CD4-positive, alpha-beta T cell treated with Interleukin-1 beta for 1 hour (primary cell): ENCODE data around the gene ZFR2.
A peak's percentile ranks its signal among the peaks of the same experiment; 100 is the strongest.

Experiments
- DNase-seq, 2 donors: peaks; one replicate each; pipeline ENCODE4 v3.0.0-alpha.2; 2020 to 2022

Gene ZFR2

GRCh38 chr19:3810708-3811355 is 58.0 kb downstream of the ZFR2 start:
- peak in 1 of 2 donors; percentile 19 for DNase-seq

DNA sequence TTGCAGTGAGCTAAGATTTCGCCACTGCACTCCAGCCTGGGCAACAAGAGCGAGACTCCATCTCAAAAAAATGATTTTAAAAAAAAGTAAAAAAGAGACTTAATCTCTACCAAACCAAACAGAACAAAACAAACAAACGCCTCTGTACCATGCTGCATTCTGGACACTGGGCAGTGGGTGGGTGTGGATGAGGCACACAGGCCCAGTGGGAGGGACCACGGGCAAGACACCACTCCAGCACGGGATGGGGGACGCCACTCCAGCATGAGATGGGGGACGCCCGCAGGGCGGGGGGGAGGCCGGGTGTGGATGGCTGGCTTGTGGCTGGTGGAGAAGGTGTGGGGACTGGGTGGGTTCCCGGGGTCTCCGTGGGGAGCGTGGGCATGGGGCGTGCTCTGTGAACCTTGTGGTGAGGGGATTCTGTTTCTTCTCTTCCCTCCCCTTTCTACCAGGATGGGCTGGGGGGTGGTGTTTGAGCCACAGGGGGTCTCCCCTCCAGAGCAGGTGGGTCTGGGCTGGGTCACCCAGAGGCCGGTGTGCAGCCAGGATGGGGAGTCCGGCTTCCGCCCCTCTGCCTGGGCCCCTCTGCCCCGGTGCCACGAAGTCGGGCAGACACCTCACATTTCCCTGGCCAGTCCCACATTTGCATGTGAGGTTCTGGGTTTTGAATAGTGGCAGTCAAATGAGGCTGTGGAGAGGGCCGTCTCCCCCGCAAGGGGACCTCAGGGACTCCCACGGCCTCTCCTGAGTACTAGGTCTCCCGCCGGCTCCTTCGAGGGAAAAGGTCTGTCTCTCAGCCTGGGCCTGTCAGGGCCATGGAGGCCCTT is 58.7 kb downstream of the ZFR2 start:
- peak in 1 of 2 donors; percentile 35 for DNase-seq

DNA sequence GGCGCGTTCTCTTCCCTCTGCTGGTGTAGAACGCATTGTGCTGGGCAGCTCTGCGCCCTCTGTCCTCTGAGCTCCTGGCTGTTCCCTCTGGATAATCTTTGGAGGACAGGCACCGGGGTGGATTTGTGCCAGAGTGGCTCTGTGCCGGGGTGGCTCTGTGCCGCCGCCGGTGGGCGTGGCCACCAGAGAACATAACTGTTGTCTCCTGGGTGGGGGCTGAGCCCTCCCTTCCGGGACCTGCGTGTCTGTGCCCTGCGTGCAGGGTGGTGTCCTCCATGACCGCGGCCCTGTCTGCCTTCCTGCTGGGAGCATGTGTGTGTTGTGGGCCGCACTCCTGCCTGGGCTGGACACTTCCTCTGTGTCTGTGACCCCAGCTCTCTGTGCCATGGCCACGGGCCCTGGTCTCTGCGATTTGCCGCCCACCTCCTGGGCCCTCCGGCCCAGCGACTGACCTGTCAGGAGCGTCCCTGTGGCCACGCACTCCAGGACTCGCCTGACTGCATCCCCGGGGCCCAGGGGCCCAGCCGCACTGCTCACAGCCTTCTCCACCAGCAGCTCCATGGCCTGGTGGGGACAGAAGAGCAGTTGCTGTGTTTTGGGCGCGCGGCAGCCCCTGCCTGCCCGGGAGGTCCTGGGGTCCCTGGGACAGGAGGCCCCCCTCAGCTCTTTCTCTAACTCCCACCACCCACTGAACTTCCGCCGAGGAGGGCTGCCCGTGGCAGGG is 60.3 kb downstream of the ZFR2 start:
- no peak for DNase-seq

DNA sequence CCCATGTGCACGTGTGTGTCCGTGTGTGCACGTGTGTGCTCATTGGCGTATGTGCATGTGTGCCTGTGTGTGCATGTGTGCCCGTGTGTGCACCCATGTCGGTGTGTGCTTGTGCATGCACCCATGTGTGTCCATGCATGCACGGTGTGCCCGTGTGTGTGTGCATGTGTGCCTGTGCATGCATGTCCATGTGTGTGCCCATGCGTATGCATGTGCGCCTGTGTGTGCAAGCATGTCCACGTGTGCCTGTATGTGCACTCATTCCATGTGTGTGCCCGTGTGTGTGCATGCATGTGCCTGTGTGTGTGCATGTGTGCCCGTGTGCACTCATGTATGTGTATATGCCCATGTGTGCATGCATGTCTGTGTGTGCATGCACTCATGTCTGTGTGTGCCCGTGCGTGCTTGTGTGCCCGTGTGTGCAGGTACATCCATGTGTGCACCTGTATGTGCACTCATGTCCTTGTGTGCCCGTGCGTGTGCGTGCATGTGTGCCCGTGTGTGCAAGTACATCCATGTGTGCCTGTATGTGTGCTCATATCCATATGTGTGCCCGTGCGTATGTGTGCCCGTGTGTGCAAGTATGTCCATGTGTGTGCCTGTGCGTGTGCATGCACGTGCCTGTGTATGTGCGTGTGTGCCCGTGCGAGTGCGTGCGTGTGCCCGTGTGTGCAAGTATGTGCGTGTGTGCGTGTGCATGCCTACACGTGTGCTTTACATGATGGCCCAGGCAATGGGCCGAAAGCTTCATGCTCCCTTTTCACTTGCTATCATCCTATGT is 61.1 kb downstream of the ZFR2 start:
- no peak for DNase-seq

DNA sequence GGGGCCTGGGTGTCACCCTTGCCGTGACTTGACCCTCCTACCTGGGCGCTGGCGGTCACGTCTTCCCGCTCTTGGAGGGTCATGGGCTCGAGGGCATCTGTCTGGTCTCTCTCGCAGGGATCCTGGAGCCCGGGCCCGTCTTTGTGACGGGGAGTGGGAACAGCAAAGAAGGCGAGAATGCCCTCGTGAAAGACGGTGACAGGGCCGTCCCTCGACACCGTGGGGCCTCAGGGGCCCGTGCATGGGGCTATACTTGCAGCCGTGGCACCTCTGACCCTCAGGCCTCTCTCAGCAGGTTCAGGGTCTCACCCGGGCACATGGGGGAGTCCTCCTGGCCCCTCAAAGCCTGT is 61.7 kb downstream of the ZFR2 start:
- DNase-seq = no peak

GRCh38 chr19:3805859-3806258 is 63.0 kb downstream of the ZFR2 start:
- DNase-seq = no peak

DNA sequence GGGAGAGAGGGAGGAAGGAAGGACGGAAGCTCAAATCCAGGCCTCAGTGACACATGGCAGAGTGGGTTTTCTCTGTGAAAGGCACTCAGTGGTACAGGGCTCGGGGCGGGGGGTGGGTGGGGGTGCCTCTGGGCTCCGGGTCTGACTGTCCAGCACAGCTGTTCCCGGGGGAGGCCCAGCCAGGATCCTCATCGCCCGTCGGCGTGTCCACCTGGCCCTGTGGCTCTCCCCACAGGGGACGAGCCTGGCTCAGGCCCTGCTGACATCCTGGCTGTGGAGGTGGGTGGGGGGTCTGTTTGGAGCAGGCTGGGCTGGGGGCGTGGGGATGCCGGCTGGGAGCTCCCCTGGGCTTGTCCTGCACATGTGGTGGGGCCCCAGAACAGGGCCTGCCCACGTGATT is 64.4 kb downstream of the ZFR2 start:
- DNase-seq = no peak

- no peak for DNase-seq
Measured at GRCh38 chr19:3803986-3804385, 64.9 kb downstream of the ZFR2 start.

DNA sequence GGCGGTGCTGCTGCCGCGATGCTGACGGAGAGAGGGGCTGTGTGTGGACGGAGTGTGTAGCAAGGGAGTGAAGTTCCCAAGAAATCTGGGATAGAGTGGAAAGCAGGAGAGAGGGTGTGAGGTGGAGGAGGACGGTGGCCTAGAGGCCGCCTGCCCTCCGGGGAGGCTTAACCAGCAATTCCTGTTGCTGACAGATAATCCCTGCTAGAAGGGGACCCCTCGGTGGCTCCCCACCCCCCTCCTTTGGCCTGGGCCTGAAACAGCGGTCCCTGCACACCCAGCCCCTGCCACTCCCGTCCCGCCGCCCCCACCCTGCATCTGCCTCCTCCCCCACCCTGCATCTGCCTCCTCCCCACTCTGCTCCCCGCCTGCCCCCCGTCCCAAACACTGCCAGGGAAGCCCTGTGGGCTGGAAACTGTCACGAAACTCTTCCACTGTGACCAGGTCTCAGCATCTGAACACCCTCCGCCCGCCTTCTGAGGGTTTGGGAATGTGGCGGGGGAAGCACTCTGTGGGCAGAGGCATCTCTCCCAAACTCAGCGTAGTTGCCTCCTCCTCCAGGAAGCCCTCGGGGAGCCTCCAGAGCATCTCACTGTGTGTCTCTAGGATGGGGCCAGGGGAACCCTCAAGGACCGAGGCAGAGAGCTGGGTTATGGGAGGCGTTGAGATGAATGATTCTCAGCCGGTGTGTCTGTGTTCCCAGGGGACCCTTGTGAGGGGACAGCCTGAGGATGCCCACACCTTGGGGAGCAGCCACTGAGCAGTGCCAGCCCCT is 65.5 kb downstream of the ZFR2 start:
- no peak for DNase-seq

- DNase-seq = peak; percentile 68 to 72
Measured at GRCh38 chr19:3801412-3802096, 67.3 kb downstream of the ZFR2 start.

- no peak for DNase-seq
Measured at GRCh38 chr19:3800996-3801395, 67.8 kb downstream of the ZFR2 start.

GRCh38 chr19:3798137-3798536 is 70.7 kb downstream of the ZFR2 start:
- peak; percentile 29 to 51 for DNase-seq

- DNase-seq = no peak
Measured at GRCh38 chr19:3796358-3796757, 72.5 kb downstream of the ZFR2 start.

DNA sequence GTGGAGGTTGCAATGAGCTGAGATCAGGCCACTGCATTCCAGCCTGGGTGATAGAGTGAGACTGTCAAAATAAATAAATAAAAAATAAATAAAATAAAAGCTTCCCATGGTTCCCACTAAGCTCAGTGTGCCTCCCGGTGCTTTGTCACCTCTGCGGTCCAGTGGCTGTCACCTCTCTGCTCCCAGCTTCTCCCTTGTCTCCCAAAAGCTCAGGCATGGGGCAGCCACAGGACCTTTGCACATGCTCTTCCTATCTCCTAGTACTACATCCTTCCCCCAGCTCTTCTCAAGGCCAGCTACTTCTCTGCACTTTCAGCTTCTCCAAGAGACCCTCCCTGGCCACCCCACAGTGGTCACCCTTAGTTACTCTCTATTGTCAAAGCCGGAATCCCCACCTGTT is 75.0 kb downstream of the ZFR2 start:
- DNase-seq = no peak

- no peak for DNase-seq
Measured at GRCh38 chr19:3792114-3792513, 76.7 kb downstream of the ZFR2 start.

GRCh38 chr19:3790941-3791340 is 77.9 kb downstream of the ZFR2 start:
- DNase-seq = no peak

- DNase-seq = no peak
Measured at GRCh38 chr19:3790209-3790734, 78.6 kb downstream of the ZFR2 start.

DNA sequence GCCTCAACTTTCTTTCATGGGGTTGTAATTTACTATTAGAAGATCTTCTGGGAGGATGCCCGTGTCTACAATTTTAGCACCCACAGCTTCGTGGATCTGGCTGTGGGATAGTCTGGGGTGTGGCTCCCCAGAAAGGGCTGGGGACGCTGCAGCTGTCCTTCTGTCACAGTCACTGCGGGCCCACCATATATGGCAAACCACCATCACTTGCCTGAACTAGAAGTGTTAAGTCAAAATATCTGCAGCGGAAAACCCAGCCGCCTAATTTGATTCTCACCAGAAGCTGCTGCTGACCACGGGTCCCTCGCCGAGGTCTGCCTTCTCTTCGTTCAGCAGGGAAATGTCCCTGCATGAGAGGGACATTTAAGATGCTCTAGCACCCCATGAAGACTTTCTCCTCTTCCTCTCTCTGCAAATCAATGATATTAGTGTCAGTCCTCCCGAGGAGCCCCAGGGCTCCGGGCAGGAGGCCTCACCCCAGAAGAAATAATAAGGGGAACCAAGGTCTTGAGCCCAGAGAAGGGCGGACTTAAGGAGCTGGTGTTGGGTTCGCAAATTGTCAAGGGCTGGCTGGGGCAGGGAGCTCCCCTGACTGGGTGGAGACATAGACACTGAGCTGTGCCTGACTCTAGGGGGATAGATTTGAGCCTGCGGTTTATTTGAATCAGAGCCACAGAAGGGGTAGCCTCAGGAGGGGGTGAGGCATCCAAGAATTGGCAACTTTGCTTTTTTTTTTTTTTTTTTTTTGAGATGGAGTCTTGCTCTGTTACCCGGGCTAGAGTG is 79.7 kb downstream of the ZFR2 start:
- DNase-seq = peak; percentile 53 to 57

DNA sequence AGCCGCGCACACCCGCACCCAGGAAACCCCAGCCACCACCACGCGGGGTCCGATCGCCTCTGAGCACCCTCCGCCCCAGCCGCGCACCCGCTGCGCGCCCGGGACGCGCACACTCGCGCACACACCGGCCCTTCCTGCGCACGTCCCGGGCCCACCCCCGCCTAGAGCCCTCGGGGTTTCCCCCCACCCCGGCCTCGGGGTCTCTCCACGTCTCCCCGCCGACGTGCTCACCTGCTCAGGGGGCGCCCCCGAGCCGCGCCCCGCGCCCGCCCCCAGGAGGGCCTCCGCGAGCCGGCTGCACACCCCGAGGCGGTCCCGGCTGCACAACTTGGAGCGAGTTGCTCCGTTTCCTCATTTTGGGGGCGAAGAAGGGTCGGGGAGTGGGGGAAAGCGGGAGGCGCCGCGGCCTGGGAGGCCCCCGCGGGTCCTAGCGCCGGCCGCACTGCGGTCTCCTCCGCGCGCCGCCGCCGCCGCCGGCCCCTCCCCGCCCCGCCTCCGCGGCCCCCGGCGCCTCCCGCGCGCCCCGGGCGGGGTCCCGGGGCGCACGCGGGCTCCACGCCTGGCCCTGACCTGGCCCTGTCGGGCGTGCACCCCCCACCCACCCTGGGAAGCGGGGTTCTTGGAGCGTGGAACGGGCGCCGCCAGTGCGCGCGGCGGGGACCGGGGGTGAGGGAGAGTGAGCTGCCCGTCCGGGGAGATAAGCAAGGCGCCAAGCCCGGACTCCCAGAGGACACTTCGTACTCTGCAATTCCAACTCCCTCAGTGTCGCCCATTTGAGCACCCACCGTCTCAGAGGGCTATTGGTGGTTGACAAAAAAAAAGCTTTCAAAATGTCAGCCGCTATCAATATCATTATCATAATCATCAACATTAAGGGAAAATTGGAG is 82.7 kb downstream of the ZFR2 start, which contains the start of gene MATK:
Gene MATK (minus strand): TSS at position 444 of the 887 bp plus-strand sequence. CDS start 1,246 bp downstream, outside the sequence.
- peak; percentile 13 to 28 for DNase-seq
